Measurements from ENCODE around the gene EXOC7. TPM values are rescaled to one million over a fixed set of nuclear protein-coding genes. Genes with fewer than 3 reads are reported as not detected.

EXOC7 gene
- polyA plus RNA-seq, 3 donors: 30.1 to 54.3 (median 52.2) TPM

GRCh38 chr17:76124582-76125390 lies 21.2 kb upstream of the EXOC7 start:
- no peak overlapping the region for H3K27ac ChIP-seq (ENCODE audit: low read depth, low read length)
- WGBS, 3 donors: 87 to 90% (median 90%) methylated on average over 22 of the region's 22 CpGs

DNA sequence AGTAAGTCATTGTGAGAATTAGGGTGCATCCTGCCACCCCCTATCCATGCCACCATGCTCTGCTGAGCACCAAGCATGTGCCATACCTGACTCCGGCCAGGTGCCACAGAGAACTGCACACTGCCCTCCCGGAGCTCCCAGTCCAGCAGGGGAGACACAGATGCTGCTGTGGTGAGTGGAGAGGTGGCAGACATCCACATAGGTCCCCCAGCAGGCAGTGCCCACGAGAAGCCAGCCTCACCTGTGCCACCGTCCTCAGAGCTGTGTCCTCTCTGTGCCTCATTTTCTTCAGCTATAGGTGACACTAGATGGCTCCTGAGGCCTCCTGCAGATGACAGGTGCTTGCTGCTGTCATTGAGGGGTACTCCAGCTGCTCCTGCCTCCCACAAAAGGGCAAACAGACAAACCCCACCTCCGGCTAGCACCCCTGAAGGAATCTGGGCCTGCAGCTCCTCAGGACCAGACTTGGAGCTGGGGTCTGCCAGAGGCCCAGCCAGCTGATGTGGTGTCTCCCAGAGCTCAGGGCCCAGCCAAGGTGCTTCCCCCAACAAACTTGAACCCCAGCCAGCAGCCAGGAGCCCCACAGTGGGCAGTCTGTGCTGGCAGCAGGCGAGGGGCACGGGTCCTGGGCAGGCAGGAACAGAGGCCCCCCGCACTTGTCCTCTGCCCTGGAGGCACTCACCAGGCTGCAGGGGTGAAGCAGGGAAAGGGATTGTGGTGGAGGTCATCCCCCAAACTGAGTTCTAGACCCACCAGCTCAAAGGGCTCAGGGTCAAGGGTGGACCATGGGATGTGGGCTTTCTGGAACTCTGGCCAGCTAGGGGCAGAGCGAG lies 20.4 kb upstream of the EXOC7 start:
- 68 to 85% (median 73%) methylated on average over 9 of the region's 9 CpGs for WGBS, 3 donors
- H3K27ac ChIP-seq (ENCODE audit: low read depth, low read length): no peak overlapping the region

- WGBS, 3 donors: 71 to 79% (median 73%) methylated on average over 5 of the region's 5 CpGs
Observed at GRCh38 chr17:76123191-76123499, 19.6 kb upstream of the EXOC7 start.

GRCh38 chr17:76122431-76123190 lies 19.0 kb upstream of the EXOC7 start:
- 87 to 92% (median 88%) methylated on average over 23 to 24 of the region's 24 CpGs for WGBS, 3 donors
- H3K27ac ChIP-seq (ENCODE audit: low read depth, low read length): no peak overlapping the region

More at GRCh38 chr17:76123191-76123499, 19.6 kb upstream of the EXOC7 start:
- no peak overlapping the region for H3K27ac ChIP-seq (ENCODE audit: low read depth, low read length)

DNA sequence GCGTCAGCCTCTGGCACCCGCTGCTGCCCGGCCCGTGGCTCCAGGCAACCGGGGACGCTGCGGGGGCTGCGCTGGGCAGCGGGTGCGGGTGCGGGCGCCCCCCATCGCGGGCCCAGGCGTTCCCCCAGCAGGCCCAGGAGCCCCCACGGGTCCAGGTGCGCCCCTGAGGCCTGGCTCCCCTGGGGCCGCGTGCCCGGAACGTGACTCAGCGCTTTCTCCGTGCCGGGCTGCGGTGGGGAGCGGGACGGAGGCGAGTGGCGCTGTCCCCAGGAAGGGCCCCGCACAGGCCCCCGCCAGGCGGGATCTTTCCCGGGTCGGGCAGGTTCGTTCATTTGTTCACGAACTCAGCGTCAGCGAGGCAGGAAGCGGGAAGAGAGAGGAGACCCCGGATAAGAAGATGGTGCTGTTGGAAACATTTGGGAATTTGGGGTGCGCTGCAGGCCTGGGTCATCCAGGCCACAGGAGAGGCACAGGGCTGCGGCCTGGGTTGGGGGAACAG lies 18.4 kb upstream of the EXOC7 start:
- WGBS, 3 donors: 24 to 32% (median 27%) methylated on average over 34 to 42 of the region's 42 CpGs
- no peak overlapping the region for H3K27ac ChIP-seq (ENCODE audit: low read depth, low read length)

DNA sequence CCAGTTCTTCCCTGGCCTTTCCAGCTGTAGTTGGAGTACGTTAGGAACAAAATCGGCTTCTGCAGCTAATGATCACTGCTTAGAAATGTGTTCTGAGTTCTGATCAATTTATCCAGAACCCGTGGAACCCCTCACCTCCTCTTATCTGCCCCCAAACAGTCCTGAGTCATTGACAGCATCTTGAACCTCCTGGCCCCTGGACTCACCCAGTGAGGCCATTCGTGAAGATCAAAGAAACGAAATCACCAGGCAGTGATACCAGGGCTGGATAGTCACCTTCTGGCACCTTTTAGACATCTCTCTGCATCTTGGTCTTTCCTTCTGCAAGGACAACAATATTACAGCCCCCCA lies 17.0 kb upstream of the EXOC7 start:
- no peak overlapping the region for H3K27ac ChIP-seq (ENCODE audit: low read depth, low read length)
- WGBS, 3 donors: 82 to 92% (median 91%) methylated on average over 5 of the region's 5 CpGs

DNA sequence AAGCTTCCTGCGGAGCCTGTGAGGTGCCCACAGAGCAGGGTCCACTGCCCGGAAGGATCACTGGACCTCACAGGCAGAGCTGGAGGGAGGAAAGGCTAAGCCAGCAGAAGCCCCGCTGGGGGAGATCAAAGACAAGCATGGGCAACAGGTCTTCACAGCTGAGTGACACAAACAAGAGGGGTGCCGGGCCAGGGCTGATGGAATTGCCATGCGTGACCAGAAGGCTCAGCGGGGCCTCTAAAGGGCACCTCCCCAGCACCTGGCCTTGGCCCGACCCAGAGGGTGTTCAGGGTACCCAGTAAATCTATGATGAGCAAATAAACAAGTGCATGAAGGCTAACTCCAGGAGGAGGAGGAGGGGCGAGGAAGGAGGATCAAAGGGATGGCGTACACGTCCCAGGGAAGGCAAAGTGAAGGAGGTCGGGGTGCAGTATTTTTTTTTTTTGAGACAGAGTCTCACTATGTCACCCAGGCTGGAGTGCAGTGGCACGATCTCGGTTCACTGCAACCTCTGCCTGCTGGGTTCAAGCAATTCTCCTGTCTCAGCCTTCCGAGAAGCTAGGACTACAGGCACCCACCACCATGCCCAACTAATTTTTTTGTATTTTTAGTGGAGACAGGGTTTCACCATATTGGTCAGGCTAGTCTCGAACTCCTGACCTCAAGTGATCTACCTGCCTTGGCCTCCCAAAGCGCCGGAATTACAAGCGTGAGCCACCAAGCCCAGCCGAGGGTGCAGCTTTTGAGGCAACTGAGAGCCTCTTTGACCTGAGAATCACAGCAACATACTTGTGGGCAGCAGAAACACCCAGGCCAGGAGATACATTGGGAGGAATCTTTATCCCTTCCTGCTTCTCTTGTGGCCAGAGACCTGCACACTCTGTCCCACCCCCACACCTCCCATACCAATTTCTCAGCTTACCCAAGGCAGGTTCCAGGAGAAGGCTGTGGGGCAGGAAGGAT lies 16.1 kb upstream of the EXOC7 start:
- no peak overlapping the region for H3K27ac ChIP-seq (ENCODE audit: low read depth, low read length)
- 78 to 89% (median 86%) methylated on average over 19 of the region's 19 CpGs for WGBS, 3 donors

DNA sequence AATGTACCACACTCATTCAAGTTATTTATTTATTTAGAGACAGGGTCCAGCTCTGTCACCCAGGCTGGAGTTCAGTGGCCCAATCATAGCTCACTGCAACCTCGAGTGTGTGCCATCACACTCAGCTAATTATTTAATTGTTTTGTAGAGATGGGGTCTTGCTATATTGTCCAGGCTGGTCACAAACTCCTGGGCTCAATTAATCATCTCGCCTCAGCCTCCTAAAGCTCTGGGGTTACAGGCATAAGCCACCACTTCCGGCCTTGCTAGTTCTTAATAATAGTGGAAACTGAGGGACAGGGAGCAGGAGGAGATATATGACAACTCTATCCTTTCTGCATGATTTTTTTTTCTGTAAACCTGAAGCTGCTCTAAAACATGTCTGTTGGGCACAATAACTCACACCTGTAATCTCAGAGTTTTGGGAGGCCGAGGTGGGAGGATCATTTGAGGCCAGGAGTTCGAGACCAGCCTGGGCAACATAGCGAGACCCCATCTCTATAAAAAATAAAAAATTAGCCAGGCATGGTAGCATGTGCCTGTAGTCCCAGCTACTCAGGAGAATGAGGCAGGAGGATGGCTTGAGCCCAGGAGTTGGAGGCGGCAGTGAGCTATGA lies 11.7 kb upstream of the EXOC7 start:
- WGBS, 3 donors: 88 to 91% (median 90%) methylated on average over 7 of the region's 7 CpGs
- no peak overlapping the region for H3K27ac ChIP-seq (ENCODE audit: low read depth, low read length)

GRCh38 chr17:76111956-76112355 lies 8.4 kb upstream of the EXOC7 start:
- H3K27ac ChIP-seq (ENCODE audit: low read depth, low read length): no peak overlapping the region
- WGBS, 3 donors: 74 to 78% (median 77%) methylated on average over 2 of the region's 2 CpGs

- 80 to 85% (median 85%) methylated on average over 6 of the region's 6 CpGs for WGBS, 3 donors
Observed at GRCh38 chr17:76107509-76107908, 3.9 kb upstream of the EXOC7 start.

DNA sequence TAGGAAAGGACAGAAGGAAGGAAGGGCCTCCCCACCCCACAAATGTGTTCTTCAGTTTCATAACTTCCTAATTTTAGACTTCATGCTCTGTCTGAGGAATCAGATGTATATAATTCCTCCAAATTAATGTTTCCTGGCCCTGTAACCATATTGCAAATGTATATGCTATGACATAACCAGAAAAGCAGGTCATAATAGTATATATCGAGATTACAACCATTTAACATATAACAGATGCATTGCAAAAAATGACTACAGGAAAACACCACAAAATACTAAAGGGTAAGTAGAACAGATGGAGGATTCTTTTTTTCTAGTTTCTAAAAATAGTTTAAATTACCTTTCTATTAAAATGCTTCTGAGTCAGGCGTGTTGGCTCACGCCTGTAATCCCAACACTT lies 3.1 kb upstream of the EXOC7 start:
- 66 to 79% (median 74%) methylated on average over 3 of the region's 3 CpGs for WGBS, 3 donors
- H3K27ac ChIP-seq (ENCODE audit: low read depth, low read length): no peak overlapping the region

More at GRCh38 chr17:76107509-76107908, 3.9 kb upstream of the EXOC7 start:
- no peak overlapping the region for H3K27ac ChIP-seq (ENCODE audit: low read depth, low read length)

GRCh38 chr17:76104896-76105231 lies 1.3 kb upstream of the EXOC7 start:
- WGBS, 3 donors: 67 to 75% (median 75%) methylated on average over 5 of the region's 5 CpGs

GRCh38 chr17:76104140-76104895 lies 731 bp upstream of the EXOC7 start:
- H3K27ac ChIP-seq (ENCODE audit: low read depth, low read length): no peak overlapping the region
- 70 to 86% (median 79%) methylated on average over 29 of the region's 29 CpGs for WGBS, 3 donors

More at GRCh38 chr17:76104896-76105231, 1.3 kb upstream of the EXOC7 start:
- no peak overlapping the region for H3K27ac ChIP-seq (ENCODE audit: low read depth, low read length)

- no peak overlapping the region for H3K27ac ChIP-seq (ENCODE audit: low read depth, low read length)
- WGBS, 3 donors: 1 to 4% (median 2%) methylated on average over 4 of the region's 4 CpGs
Observed at GRCh38 chr17:76102944-76103273, 678 bp downstream of the EXOC7 start.

GRCh38 chr17:76097716-76098295 lies 5.8 kb downstream of the EXOC7 start:
- H3K27ac ChIP-seq (ENCODE audit: low read depth, low read length): no peak overlapping the region
- 90 to 95% (median 91%) methylated on average over 19 of the region's 19 CpGs for WGBS, 3 donors

DNA sequence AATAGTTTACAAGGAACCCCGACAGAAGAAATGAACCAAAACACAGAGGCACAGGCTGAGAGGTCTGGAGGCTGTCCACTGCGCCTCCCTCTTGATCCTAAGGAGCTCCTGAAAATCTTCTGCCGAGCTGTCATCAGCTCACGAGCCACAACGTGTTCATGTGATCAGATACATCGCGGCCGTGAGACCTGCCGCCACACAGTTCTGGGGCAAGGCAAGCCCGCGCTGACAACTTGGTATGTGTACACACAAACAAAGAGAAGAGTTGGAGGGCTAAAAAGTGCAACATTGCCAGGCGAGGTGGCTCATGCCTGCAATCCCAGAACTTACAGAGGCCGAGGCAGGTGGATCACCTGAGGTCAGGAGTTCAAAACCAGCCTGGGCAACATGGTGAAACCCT lies 7.6 kb downstream of the EXOC7 start:
- 86 to 95% (median 92%) methylated on average over 13 of the region's 13 CpGs for WGBS, 3 donors

GRCh38 chr17:76094046-76094445 lies 9.5 kb downstream of the EXOC7 start:
- 87 to 95% (median 89%) methylated on average over 11 of the region's 11 CpGs for WGBS, 3 donors
- no peak overlapping the region for H3K27ac ChIP-seq (ENCODE audit: low read depth, low read length)

More for the DNA sequence above, 7.6 kb downstream of the EXOC7 start:
- no peak overlapping the region for H3K27ac ChIP-seq (ENCODE audit: low read depth, low read length)

Measured in adipose tissue (tissue), 3 donors.